Thyroid gland (tissue), 4 donors: ENCODE data around the gene PC.

Source experiments
- CTCF ChIP-seq, 6 experiments: fragments of 200-600 bp in 3 of 6; fragments of 450-650 bp in 3 of 6; sonication (generic) in 3 of 6; IDR thresholded peaks; one replicate each; pipeline ENCODE4 v1.5.1; 2016 to 2019; ENCODE audit warnings: antibody characterized with exemption in 6 of 6, mild to moderate bottlenecking in 2 of 6, inconsistent platforms in 1 of 6, moderate library complexity in 1 of 6
- POLR2A ChIP-seq, 2 donors: fragments of 450-650 bp; IDR thresholded peaks; one replicate each; pipeline ENCODE4 v1.6.1; 2017; ENCODE audit warnings: antibody characterized with exemption in 2 of 2, mild to moderate bottlenecking in 2 of 2, moderate library complexity in 1 of 2

DNA sequence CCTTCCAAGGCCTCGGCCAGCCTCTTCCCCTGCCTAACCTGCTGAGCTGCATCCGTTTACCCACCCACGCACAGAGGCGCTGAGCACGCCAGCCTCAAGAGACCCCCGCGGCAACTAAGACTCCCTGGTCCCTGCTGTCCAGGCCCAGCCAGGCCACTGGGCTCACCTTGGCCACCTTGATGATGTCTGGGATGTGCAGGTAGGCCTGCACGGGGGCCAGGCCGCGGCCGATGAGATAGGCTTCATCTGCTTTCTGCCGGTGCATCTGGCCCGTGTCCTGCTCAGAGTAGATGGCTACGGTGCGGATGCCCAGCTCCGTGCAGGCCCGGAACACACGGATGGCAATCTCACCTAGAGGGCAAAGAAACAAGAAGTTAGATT, 86.7 kb downstream of the PC start:
- TF ChIP-seq CTCF (IDR thresholded peaks at IDR 0.05) (no peak), POLR2A (IDR thresholded peaks at IDR 0.05) (no peak)
